Smooth muscle cell (in vitro differentiated cells): ENCODE measurements around the gene TACC2. TPM values are rescaled to one million over a fixed set of nuclear protein-coding genes. Genes with fewer than 3 reads are reported as not detected.

Experiments used
- DNase-seq: peaks from one replicate; lab custom pipeline; 2025; ENCODE audit not compliant: unreplicated experiment; lab: John Stamatoyannopoulos, UW
- H2AFZ ChIP-seq: fragments of 200-600 bp; sonication (generic); 2 replicates; pipeline ENCODE4 v1.6.0; 2016; ENCODE audit warnings: antibody characterized with exemption, low read depth, mild to moderate bottlenecking
- H3F3A ChIP-seq: fragments of 200-600 bp; sonication (generic); 2 replicates; pipeline ENCODE4 v1.6.0; 2017; ENCODE audit warnings: antibody characterized with exemption, low read depth
- H3K27ac ChIP-seq: fragments of 200-600 bp; sonication (generic); 2 replicates; pipeline ENCODE4 v1.5.1; 2016; ENCODE audit warnings: low read depth, mild to moderate bottlenecking
- H3K27me3 ChIP-seq: fragments of 200-600 bp; sonication (generic); 2 replicates; pipeline ENCODE4 v1.6.1; 2016; ENCODE audit warnings: low read depth, mild to moderate bottlenecking
- H3K36me3 ChIP-seq: fragments of 200-600 bp; sonication (generic); 2 replicates; pipeline ENCODE4 v1.5.1; 2016; ENCODE audit warnings: low read depth
- H3K4me1 ChIP-seq: fragments of 200-600 bp; sonication (generic); 2 replicates; pipeline ENCODE4 v1.5.1; 2016; ENCODE audit warnings: low read depth
- H3K4me2 ChIP-seq: fragments of 200-600 bp; sonication (generic); 2 replicates; pipeline ENCODE4 v1.6.0; 2016; ENCODE audit warnings: mild to moderate bottlenecking
- H3K4me3 ChIP-seq: fragments of 200-600 bp; sonication (generic); 2 replicates; pipeline ENCODE4 v1.5.1; 2016; ENCODE audit warnings: mild to moderate bottlenecking
- H3K79me2 ChIP-seq: fragments of 200-600 bp; sonication (generic); 2 replicates; pipeline ENCODE4 v1.6.0; 2016; ENCODE audit warnings: low read depth, mild to moderate bottlenecking
- H3K9ac ChIP-seq: fragments of 200-600 bp; sonication (generic); 2 replicates; pipeline ENCODE4 v1.6.0; 2016; ENCODE audit warnings: low read depth
- H3K9me3 ChIP-seq: fragments of 200-600 bp; sonication (generic); replicated peaks from 2 replicates; pipeline ENCODE4 v1.5.1; 2016; ENCODE audit warnings: low read depth
- H4K20me1 ChIP-seq: fragments of 200-600 bp; sonication (generic); 2 replicates; pipeline ENCODE4 v1.6.0; 2016; ENCODE audit warnings: low read depth
- WGBS: methylation state at CpG from one replicate; pipeline ENCODE4 v1.1.7; 2016; ENCODE audit warnings: low lambda C conversion rate; 5-methylcytosine and 5-hydroxymethylcytosine counted together
- polyA plus RNA-seq: library from polyadenylated mRNA; unstranded; fragments of >200 nt; fragmentation: Nextera tagmentation; extraction: Ambion mirVana; gene quantifications from 2 replicates; pipeline ENCODE4 v1.2.1, GENCODE V29; 2016
- total RNA-seq: library from RNA; depleted of rRNA; stranded (reverse); fragments of >200 nt; gene quantifications from 2 replicates; pipeline ENCODE4 v1.2.3, GENCODE V29; 2014
- TF ChIP-seq, protein P1 (sequence below): fragments of 200-600 bp; sonication (generic); IDR thresholded peaks from 2 replicates; pipeline ENCODE4 v1.5.1; 2017; ENCODE audit warnings: borderline replicate concordance, mild to moderate bottlenecking, antibody characterized with exemption; ENCODE audit not compliant: insufficient read depth, poor library complexity, severe bottlenecking

TACC2 gene
- total and polyA plus RNA-seq, 2 experiments from 2014 or later: 2.8 to 7.6 TPM

DNA sequence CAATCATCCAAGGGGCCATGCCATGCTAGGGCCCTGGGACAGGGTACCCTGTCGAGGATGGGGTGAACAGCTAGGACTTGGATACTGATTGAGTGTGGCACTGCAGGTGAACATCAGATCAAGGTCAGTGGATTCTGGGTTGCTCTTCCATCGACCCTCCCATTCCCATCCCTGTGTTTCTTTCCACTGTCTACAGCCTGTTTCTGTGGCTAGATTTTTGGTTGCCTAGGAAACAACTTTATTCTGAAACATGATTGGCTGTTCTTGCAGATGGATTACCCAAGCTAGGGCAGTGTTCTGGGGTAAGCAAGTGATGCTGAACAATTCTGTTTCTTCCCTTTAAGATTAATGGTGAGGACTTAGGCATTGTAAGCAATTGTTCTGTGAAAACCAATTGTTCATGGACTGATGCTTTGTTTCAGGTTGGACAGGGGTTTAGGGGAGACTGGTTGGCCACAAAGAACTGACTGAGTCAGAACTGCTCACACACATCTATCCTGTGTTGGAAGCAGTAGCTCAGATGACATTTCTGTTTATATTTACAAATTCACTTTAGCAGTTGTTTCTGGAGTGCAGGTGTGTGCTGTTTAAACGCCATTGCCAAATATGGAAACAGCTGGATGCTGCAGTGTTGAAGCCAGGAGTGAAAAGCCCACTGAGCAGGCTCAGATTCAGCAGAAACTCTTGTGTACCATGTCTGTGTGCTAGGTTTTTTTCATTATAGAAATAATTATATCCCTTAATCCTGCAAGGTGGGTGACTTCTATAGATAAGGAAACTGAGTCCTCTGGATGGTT is 179.8 kb downstream of the TACC2 start:
- no peaks in the 10 kb centered on the region for H3F3A ChIP-seq
- no peak for DNase-seq
- H3K27me3 ChIP-seq: peaks cover 35% of the 10 kb centered on the region
- H3K27ac ChIP-seq: no peak overlapping the region
- peaks cover 39% of the 10 kb centered on the region for H4K20me1 ChIP-seq
- WGBS: 89% methylated on average over 3 of the region's 3 CpGs
- no peak overlapping the region for H3K4me2 ChIP-seq
- H3K4me3 ChIP-seq: no peak overlapping the region
- H2AFZ ChIP-seq: no peak overlapping the region
- no peak overlapping the region for H3K9ac ChIP-seq
- no peaks in the 10 kb centered on the region for H3K9me3 ChIP-seq
- H3K79me2 ChIP-seq: no peaks in the 10 kb centered on the region
- H3K36me3 ChIP-seq: no peaks in the 10 kb centered on the region
- TF ChIP-seq, protein P1, sequence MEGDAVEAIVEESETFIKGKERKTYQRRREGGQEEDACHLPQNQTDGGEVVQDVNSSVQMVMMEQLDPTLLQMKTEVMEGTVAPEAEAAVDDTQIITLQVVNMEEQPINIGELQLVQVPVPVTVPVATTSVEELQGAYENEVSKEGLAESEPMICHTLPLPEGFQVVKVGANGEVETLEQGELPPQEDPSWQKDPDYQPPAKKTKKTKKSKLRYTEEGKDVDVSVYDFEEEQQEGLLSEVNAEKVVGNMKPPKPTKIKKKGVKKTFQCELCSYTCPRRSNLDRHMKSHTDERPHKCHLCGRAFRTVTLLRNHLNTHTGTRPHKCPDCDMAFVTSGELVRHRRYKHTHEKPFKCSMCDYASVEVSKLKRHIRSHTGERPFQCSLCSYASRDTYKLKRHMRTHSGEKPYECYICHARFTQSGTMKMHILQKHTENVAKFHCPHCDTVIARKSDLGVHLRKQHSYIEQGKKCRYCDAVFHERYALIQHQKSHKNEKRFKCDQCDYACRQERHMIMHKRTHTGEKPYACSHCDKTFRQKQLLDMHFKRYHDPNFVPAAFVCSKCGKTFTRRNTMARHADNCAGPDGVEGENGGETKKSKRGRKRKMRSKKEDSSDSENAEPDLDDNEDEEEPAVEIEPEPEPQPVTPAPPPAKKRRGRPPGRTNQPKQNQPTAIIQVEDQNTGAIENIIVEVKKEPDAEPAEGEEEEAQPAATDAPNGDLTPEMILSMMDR: no peak
- peaks cover 37% of the 10 kb centered on the region for H3K4me1 ChIP-seq

DNA sequence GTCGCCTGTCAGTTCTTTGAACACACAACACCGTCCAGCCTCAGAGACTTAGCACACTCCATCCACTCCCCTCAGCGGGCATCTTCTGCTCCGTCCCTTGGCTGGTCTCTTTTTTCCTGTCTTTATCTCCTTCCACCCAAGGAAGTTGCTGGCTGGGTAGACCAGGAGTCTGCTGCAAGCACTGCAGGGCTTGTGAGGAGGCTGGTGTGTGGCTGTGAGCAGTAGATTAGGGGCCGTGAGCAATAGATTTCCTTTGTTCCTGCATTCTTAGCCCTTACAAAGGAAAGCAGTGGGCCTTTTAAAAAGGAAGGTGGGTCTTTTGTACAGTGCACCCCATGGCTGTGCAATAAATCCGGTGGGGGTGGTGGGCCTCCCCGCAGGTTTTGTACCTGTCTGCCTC is 181.8 kb downstream of the TACC2 start:
- no peak overlapping the region for H3K27ac ChIP-seq
- no peak for DNase-seq
- TF ChIP-seq, protein P1: no peak
- H3K79me2 ChIP-seq: no peaks in the 10 kb centered on the region
- H2AFZ ChIP-seq: no peak overlapping the region
- peaks cover 15% of the 10 kb centered on the region for H3K27me3 ChIP-seq
- no peak overlapping the region for H3K9ac ChIP-seq
- no peaks in the 10 kb centered on the region for H3K36me3 ChIP-seq
- no peaks in the 10 kb centered on the region for H3F3A ChIP-seq
- H3K9me3 ChIP-seq: no peaks in the 10 kb centered on the region
- H3K4me1 ChIP-seq: peaks cover 32% of the 10 kb centered on the region
- H4K20me1 ChIP-seq: peaks cover 21% of the 10 kb centered on the region
- 81% methylated on average over 7 of the region's 7 CpGs for WGBS
- no peak overlapping the region for H3K4me2 ChIP-seq
- no peak overlapping the region for H3K4me3 ChIP-seq

DNA sequence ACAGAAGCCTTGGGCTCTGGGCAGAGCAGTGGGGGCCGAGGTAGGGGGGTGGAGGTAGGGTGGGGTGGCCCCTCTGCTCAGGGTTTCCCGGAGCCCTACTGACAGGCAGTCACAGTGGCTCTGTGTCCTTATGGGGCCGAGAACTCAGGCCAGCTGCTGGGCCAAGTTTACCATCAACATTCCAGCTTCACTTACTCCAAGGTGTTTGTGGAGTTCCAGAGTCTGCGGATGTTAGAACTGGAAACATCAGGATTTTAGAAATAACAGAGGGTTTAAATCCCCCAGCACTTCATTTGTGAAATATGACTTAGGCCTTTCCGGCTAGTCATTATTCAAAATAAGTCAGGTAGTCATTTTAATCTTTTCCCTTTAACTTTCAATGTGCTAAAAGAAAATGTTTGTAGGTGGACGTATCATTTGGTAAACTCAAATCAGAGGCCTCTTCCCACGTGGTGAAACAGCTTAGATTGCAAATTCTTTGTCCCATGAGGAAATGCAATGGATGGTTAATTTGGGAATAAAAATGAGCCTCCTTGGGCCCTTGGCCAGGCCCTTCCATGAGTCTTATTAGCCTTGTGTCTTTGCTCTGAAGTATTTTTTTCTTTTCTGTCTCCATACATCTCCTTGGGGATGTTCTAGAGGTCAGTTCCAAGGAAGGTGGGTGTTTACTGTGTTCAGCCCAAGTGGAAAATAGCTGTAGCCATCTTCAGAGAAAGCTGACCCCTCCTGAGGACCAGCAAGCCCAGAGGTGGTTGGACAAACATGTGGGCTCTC is 182.5 kb downstream of the TACC2 start:
- H3K27me3 ChIP-seq: peaks cover 9% of the 10 kb centered on the region
- no peak overlapping the region for H3K9ac ChIP-seq
- no peaks in the 10 kb centered on the region for H3K79me2 ChIP-seq
- peaks cover 32% of the 10 kb centered on the region for H3K4me1 ChIP-seq
- no peak overlapping the region for H3K4me2 ChIP-seq
- H3K27ac ChIP-seq: no peak overlapping the region
- H2AFZ ChIP-seq: no peak overlapping the region
- no peaks in the 10 kb centered on the region for H3F3A ChIP-seq
- WGBS: 88% methylated on average over 7 of the region's 7 CpGs
- no peaks in the 10 kb centered on the region for H3K36me3 ChIP-seq
- H4K20me1 ChIP-seq: peaks cover 14% of the 10 kb centered on the region
- no peak overlapping the region for H3K4me3 ChIP-seq
- DNase-seq: no peak
- no peaks in the 10 kb centered on the region for H3K9me3 ChIP-seq
- TF ChIP-seq, protein P1: no peak
